Bronchial epithelial cell (primary cell): ENCODE measurements around the gene GPR37L1. TPM values are rescaled to one million over a fixed set of nuclear protein-coding genes. Genes with fewer than 3 reads are reported as not detected.

Source experiments
- DNase-seq: peaks from one replicate; pipeline ENCODE4 v3.0.0-alpha.2; 2010; ENCODE audit warnings: low read depth
- FAIRE-seq: peaks from 2 replicates; lab custom pipeline; 2011; peaks lifted over from hg19 to GRCh38; lab: Jason Lieb, UNC
- H3K27me3 ChIP-seq: 2 replicates; pipeline ENCODE4 v1.5.1; 2011; ENCODE audit warnings: low read length; ENCODE audit not compliant: control insufficient read depth, insufficient read depth
- H3K36me3 ChIP-seq: 2 replicates; pipeline ENCODE4 v1.5.1; 2011; ENCODE audit warnings: low read length; ENCODE audit not compliant: control insufficient read depth, insufficient read depth
- H3K4me3 ChIP-seq: 2 replicates; pipeline ENCODE4 v1.5.1; 2011; ENCODE audit warnings: mild to moderate bottlenecking, low read depth, low read length, control low read depth
- total RNA-seq: library from RNA; depleted of rRNA; stranded (reverse); fragments of >200 nt; gene quantifications from 2 replicates; pipeline ENCODE4 v1.2.1, GENCODE V29; 2014
- TF ChIP-seq, protein P1 (sequence below): IDR thresholded peaks from 2 replicates; pipeline ENCODE4 v1.5.1; 2011; ENCODE audit warnings: mild to moderate bottlenecking, moderate library complexity, low read length, control low read depth, inconsistent platforms; ENCODE audit not compliant: insufficient read depth, severe bottlenecking

Gene GPR37L1
- total RNA-seq, 1 donor from 2014 or later: not detected

DNA sequence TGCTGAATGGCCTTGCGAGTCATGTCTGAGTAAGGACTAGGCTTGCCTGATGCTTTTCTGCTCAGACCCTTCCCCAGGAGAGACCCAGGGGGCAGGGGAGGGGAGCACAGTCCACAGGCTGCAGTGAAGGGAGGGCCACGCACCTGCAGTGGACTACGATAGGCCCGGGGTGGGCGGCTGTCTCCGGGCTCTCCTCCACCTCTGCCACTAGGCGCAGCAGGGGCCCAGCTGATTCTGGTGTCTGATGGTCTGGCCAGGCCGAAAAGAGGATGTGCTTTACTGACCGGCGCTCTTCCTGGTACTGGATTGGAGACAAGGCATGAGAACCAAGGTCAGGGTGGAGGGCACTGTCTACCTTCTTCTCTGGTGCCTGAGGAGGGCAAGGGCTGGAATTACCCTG lies 29.7 kb downstream of the GPR37L1 start:
- DNase-seq (no peak), FAIRE-seq (no peak)
- H3K4me3 ChIP-seq: no peak overlapping the region
- no peaks in the 10 kb centered on the region for H3K27me3 ChIP-seq
- TF ChIP-seq, protein P1, sequence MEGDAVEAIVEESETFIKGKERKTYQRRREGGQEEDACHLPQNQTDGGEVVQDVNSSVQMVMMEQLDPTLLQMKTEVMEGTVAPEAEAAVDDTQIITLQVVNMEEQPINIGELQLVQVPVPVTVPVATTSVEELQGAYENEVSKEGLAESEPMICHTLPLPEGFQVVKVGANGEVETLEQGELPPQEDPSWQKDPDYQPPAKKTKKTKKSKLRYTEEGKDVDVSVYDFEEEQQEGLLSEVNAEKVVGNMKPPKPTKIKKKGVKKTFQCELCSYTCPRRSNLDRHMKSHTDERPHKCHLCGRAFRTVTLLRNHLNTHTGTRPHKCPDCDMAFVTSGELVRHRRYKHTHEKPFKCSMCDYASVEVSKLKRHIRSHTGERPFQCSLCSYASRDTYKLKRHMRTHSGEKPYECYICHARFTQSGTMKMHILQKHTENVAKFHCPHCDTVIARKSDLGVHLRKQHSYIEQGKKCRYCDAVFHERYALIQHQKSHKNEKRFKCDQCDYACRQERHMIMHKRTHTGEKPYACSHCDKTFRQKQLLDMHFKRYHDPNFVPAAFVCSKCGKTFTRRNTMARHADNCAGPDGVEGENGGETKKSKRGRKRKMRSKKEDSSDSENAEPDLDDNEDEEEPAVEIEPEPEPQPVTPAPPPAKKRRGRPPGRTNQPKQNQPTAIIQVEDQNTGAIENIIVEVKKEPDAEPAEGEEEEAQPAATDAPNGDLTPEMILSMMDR: no peak
- H3K36me3 ChIP-seq: no peaks in the 10 kb centered on the region

DNA sequence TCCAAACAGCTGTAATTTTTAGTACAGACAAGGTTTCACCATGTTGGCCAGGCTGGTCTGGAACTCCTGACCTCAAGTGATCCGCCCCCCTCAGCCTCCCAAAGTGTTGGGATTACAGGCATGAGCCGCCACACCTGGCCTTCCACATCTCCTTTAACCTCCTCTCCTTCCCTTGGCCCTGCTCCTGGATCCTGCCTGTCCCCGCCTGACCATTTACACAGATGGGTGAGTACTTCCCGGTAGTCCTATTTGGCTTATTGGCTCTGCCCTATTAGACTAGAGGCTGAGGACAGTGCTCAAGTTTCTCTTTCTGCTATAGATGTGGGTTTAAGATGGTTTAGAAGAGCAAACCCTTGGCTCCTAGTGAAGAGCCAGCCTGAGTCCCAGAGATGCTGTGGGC lies 30.6 kb downstream of the GPR37L1 start:
- TF ChIP-seq, protein P1: no peak
- no peak for DNase-seq
- H3K4me3 ChIP-seq: no peak overlapping the region
- H3K27me3 ChIP-seq: no peaks in the 10 kb centered on the region
- H3K36me3 ChIP-seq: no peaks in the 10 kb centered on the region
- no peak for FAIRE-seq

DNA sequence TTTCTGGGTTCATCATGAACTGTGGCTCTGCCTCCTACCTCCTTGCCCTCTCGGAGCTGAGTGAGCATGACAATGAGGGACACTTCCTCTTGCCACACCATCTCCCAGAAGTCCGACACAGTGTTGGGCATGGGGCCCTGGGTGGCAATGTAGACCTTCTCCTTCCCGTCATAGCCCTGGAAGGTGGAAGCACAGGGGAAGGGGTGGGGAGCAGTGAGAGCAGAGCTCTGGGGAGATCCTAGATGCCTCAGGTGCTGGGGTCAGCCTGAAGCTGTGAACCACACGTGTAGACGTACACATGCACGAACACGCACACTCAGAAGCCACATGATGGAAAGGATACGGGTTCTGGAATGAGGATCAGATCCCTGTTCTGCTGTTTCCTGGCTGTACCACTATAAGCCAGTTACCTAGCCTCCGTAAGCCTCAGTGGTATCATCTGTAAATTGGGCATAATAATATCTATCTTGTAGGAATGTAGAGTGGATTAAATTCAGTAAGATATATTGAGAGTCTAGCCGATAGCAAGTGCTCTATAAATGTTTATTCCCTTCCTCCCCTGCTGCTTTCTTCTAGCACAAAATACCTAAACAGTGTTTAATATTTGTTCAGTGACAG lies 31.5 kb downstream of the GPR37L1 start:
- Histone ChIP-seq H3K27me3 (no peaks in the 10 kb centered on the region), H3K36me3 (no peaks in the 10 kb centered on the region), H3K4me3 (no peak overlapping the region)
- FAIRE-seq (no peak), DNase-seq (no peak)
- TF ChIP-seq, protein P1: no peak

- DNase-seq: peak; percentile 71
- no peaks in the 10 kb centered on the region for H3K36me3 ChIP-seq
- no peak overlapping the region for H3K4me3 ChIP-seq
- TF ChIP-seq, protein P1: peak; percentile 67
- H3K27me3 ChIP-seq: no peaks in the 10 kb centered on the region
- peak; percentile 40 for FAIRE-seq
Measured at GRCh38 chr1:202154766-202155477, 32.2 kb downstream of the GPR37L1 start.

GRCh38 chr1:202155478-202156021 lies 32.8 kb downstream of the GPR37L1 start:
- H3K4me3 ChIP-seq: no peak overlapping the region
- H3K27me3 ChIP-seq: no peaks in the 10 kb centered on the region
- DNase-seq: peak; percentile 48
- H3K36me3 ChIP-seq: no peaks in the 10 kb centered on the region
- no peak for FAIRE-seq
- TF ChIP-seq, protein P1: no peak
